GM12878 (cell line): ENCODE data around the gene ACOT4. TPM values are rescaled to one million over a fixed set of nuclear protein-coding genes. Genes with fewer than 3 reads are reported as not detected.
A peak's percentile ranks its signal among the peaks of the same experiment; 100 is the strongest.
"Not testable (repeated sequence)": the region's sequence is repeated elsewhere in the genome, so short reads cannot be mapped to it uniquely, and the experiment has no call there.

Source experiments
- ATAC-seq: fragments of 200-7000 bp; cut with Tn5 transposase; 3 replicates; pipeline ENCODE4 v1.9.1; 2020; ENCODE audit warnings: mild to moderate bottlenecking, moderate library complexity
- BruUV-seq: library from RNA; stranded (reverse); fragments of 400-500 nt; replicated peaks from 2 replicates; lab custom pipeline; 2021; lab: Mats Ljungman, UMichigan
- CTCF ChIA-PET: fragments of 300-600 bp; sonication (Branson Sonifier 250); formaldehyde crosslinking; extraction: SDS; loops from one replicate; lab custom pipeline; 2021; ENCODE audit warnings: inconsistent platforms; lab: Yijun Ruan, JAX
- POLR2A ChIA-PET: fragments of 350-600 bp; formaldehyde crosslinking; extraction: SDS; loops from one replicate; lab custom pipeline; 2021; ENCODE audit warnings: inconsistent platforms; lab: Charles Lee
- RAD21 ChIA-PET: fragments of 300-600 bp; sonication (Branson Sonifier 250); formaldehyde crosslinking; loops from one replicate; lab custom pipeline; 2023; ENCODE audit warnings: antibody characterized with exemption; ENCODE audit not compliant: unreplicated experiment; lab: Charles Lee
- SMC1A ChIA-PET: fragments of 300-600 bp; sonication (Branson Sonifier 250); formaldehyde crosslinking; loops from one replicate; lab custom pipeline; 2023; ENCODE audit not compliant: unreplicated experiment, uncharacterized antibody; lab: Charles Lee
- DNase-seq: peaks from one replicate; pipeline ENCODE4 v3.0.0-alpha.2; 2011; ENCODE audit warnings: low read depth, low spot score
- FAIRE-seq: peaks from 3 replicates; lab custom pipeline; 2011; peaks lifted over from hg19 to GRCh38; lab: Jason Lieb, UNC
- H2AFZ ChIP-seq: 2 replicates; pipeline ENCODE4 v1.6.0; 2011; ENCODE audit warnings: low read depth, low read length, control low read depth; ENCODE audit not compliant: control insufficient read depth
- H3K27ac ChIP-seq: 2 replicates; pipeline ENCODE4 v1.5.1; 2011; ENCODE audit warnings: control low read depth; ENCODE audit not compliant: control insufficient read depth, insufficient read depth
- H3K27me3 ChIP-seq, 2 experiments: replicated peaks in 1 of 2; 2 replicates each; pipeline versions ENCODE4 v1.6.0 to v1.6.1; 2011; ENCODE audit warnings: low read length in 1 of 2; ENCODE audit not compliant: control insufficient read depth in 2 of 2, insufficient read depth in 2 of 2
- H3K36me3 ChIP-seq, 2 experiments: 2 replicates each; pipeline ENCODE4 v1.5.1; 2011; ENCODE audit warnings: low read length in 1 of 2; ENCODE audit not compliant: control insufficient read depth in 2 of 2, insufficient read depth in 2 of 2
- H3K4me1 ChIP-seq: 2 replicates; pipeline ENCODE4 v1.6.1; 2011; ENCODE audit warnings: mild to moderate bottlenecking, low read length, moderate library complexity, mixed read lengths; ENCODE audit not compliant: control insufficient read depth, insufficient read depth
- H3K4me2 ChIP-seq: 2 replicates; pipeline ENCODE4 v1.6.0; 2011; ENCODE audit warnings: control low read depth; ENCODE audit not compliant: control insufficient read depth, insufficient read depth
- H3K4me3 ChIP-seq: fragments of 200-600 bp; sonication (generic); 2 replicates; pipeline ENCODE4 v1.5.1; 2016
- H3K79me2 ChIP-seq: 2 replicates; pipeline ENCODE4 v1.6.0; 2011; ENCODE audit warnings: low read length; ENCODE audit not compliant: control insufficient read depth, insufficient read depth
- H3K9ac ChIP-seq: 2 replicates; pipeline ENCODE4 v1.8.0; 2011; ENCODE audit warnings: low read length, control low read depth, mixed read lengths; ENCODE audit not compliant: control insufficient read depth, insufficient read depth
- H3K9me3 ChIP-seq: replicated peaks from 3 replicates; pipeline ENCODE4 v1.5.1; 2011; ENCODE audit warnings: mild to moderate bottlenecking, low read length; ENCODE audit not compliant: control insufficient read depth, insufficient read depth
- H4K20me1 ChIP-seq: 2 replicates; pipeline ENCODE4 v1.6.0; 2011; ENCODE audit not compliant: control insufficient read depth, insufficient read depth
- BHLHE40 ChIP-seq, 2 experiments: fragments of 450-650 bp in 1 of 2; IDR thresholded peaks; 2 replicates each; pipeline ENCODE4 v1.6.1; 2011 to 2017; ENCODE audit warnings: low read depth in 2 of 2, borderline replicate concordance in 1 of 2, improper control_type of control experiment in 1 of 2, low read length in 1 of 2, mild to moderate bottlenecking in 1 of 2
- CTCF ChIP-seq, 3 experiments: IDR thresholded peaks in 2 of 3; conservative IDR thresholded peaks in 1 of 3; 2 replicates each; pipeline ENCODE4 v1.5.1; 2011; ENCODE audit warnings: low read depth in 3 of 3, low read length in 3 of 3, mild to moderate bottlenecking in 3 of 3, control low read depth in 2 of 3, moderate library complexity in 2 of 3, inconsistent platforms in 1 of 3, mixed read lengths in 1 of 3; ENCODE audit not compliant: control insufficient read depth in 2 of 3, insufficient read depth in 1 of 3; ENCODE audit errors: extremely low read depth in 1 of 3
- RAD21 ChIP-seq: IDR thresholded peaks from 2 replicates; pipeline ENCODE4 v1.6.1; 2011; ENCODE audit warnings: mild to moderate bottlenecking, low read depth, low read length, moderate library complexity; ENCODE audit not compliant: insufficient read depth
- SMC3 ChIP-seq: IDR thresholded peaks from 2 replicates; pipeline ENCODE4 v1.6.1; 2011; ENCODE audit warnings: low read length, improper control_type of control experiment, borderline replicate concordance
- YY1 ChIP-seq: IDR thresholded peaks from 2 replicates; pipeline ENCODE4 v1.6.1; 2011; ENCODE audit warnings: low read depth, mild to moderate bottlenecking, low read length
- ZNF384 ChIP-seq: IDR thresholded peaks from 2 replicates; pipeline ENCODE4 v1.6.1; 2012; ENCODE audit warnings: low read depth, mild to moderate bottlenecking, low read length, improper control_type of control experiment, borderline replicate concordance
- WGBS: methylation state at CpG from one replicate; pipeline ENCODE4 v1.1.6; 2016; ENCODE audit warnings: low lambda C conversion rate; ENCODE audit not compliant: insufficient replicate concordance, insufficient coverage; ENCODE audit errors: missing lambda C conversion rate; 5-methylcytosine and 5-hydroxymethylcytosine counted together
- in situ Hi-C: fragments of 300-500 bp; cut with MboI; formaldehyde crosslinking; loops from 9 replicates; pipeline ENCODE4 v1.14.3; 2018; ENCODE audit warnings: mixed read lengths
- intact Hi-C: fragments of 100-400 bp; cut with micrococcal nuclease; formaldehyde crosslinking; loops from one replicate; pipeline ENCODE4 v1.14.2; 2022; ENCODE audit not compliant: unreplicated experiment
- polyA plus RNA-seq, 11 experiments: library from polyadenylated mRNA; depleted of rRNA in 4 of 11; unstranded in 6 of 11; stranded (reverse) in 5 of 11; fragments of >200 nt; fragmentation: Nextera tagmentation in 4 of 11; fragmentation: Illumina TruSeq in 1 of 11; extraction: Ambion mirVana in 4 of 11; extraction: Trizol in 1 of 11; gene quantifications; 1 replicate in 1 of 11; 2 replicates in 10 of 11; pipeline versions ENCODE4 v1.2.1 to v1.2.3, GENCODE V29; 2011 to 2016; ENCODE audit warnings: inconsistent platforms in 2 of 11, missing spikeins in 2 of 11, low read depth in 1 of 11
- total RNA-seq, 4 experiments: library from RNA; depleted of rRNA in 3 of 4; stranded (reverse); fragments of >200 nt in 3 of 4; fragmentation: Illumina TruSeq in 1 of 4; extraction: Trizol in 1 of 4; gene quantifications; 2 replicates each; pipeline versions ENCODE4 v1.2.1 to v1.2.3, GENCODE V29; 2013 to 2021

The ACOT4 gene
- total and polyA plus RNA-seq, 10 of the 15 experiments (the other 5 are each of a cell fraction or from before 2014, with no cell fraction given): 0.68 to 3.8 (median 2.0) TPM

- H3K4me2 ChIP-seq: peak overlapping the region; percentile 33; the same call in 1 of the 2 replicates
- H3K27me3 ChIP-seq, H3K4me1 ChIP-seq, H4K20me1 ChIP-seq, in situ Hi-C loops, intact Hi-C loops, DNase-seq, H3K27ac ChIP-seq, H3K36me3 ChIP-seq, H3K4me3 ChIP-seq, H3K9ac ChIP-seq, H2AFZ ChIP-seq, H3K79me2 ChIP-seq, H3K9me3 ChIP-seq, BruUV-seq: not testable (repeated sequence)
- ChIA-PET SMC1A (interaction anchor here (0.6 to 2.9 kb wide), 8 partner anchors 29 to 149 kb away, joined by 3 to 22 read pairs (median 5); no protein-coding TSS in a partner anchor), POLR2A (interaction anchor here (0.5 to 1.6 kb wide), 11 partner anchors 8 to 567 kb away, joined by 3 to 8 read pairs (median 4); partner anchors contain the start of gene RIOX1), CTCF (interaction anchor here (0.6 to 6.6 kb wide), 27 partner anchors 9 to 646 kb away, joined by 3 to 114 read pairs (median 4); partner anchors contain the start of genes ACOT1, ACOT6, DNAL1 and RIOX1), RAD21 (interaction anchor here (0.7 to 6.5 kb wide), 16 partner anchors 10 to 327 kb away, joined by 3 to 78 read pairs (median 4); partner anchors contain the start of gene ACOT6)
- peak; percentile 18 for FAIRE-seq
- 12% methylated on average over 8 of the region's 8 CpGs for WGBS
- TF ChIP-seq RAD21 (peak; percentile 30; the same call in 1 of the 2 replicates), YY1 (peak; percentile 79), SMC3 (peak; percentile 2; the same call in 1 of the 2 replicates), CTCF (IDR thresholded peaks at IDR 0.05 in 2 of 3, conservative IDR thresholded peaks at IDR 0.05 in 1 of 3; ENCODE audit: control insufficient read depth in 2 of 3, extremely low read depth in 1 of 3, insufficient read depth in 1 of 3, low read depth in 3 of 3, low read length in 3 of 3) (peak; percentile 42 to 59 (median 56)), BHLHE40 (IDR thresholded peaks at IDR 0.05; ENCODE audit: borderline replicate concordance in 1 of 2, low read depth in 2 of 2, low read length in 1 of 2) (0 out of 4 replicates have a peak, but pooled peaks of 1 of the 2 experiments have one; percentile 3), ZNF384 (0 out of 2 replicates have a peak, but pooled peaks have one; percentile 4)
- ATAC-seq: peak; percentile 79
These were observed 20.8 kb upstream of the ACOT4 start for GRCh38 chr14:73570913-73571312.

GRCh38 chr14:73573034-73573433, 18.6 kb upstream of the ACOT4 start:
- H3K27me3 ChIP-seq, in situ Hi-C loops, FAIRE-seq, ATAC-seq, H3K9me3 ChIP-seq, POLR2A ChIA-PET, H2AFZ ChIP-seq, intact Hi-C loops, BruUV-seq, H3K79me2 ChIP-seq, H3K4me1 ChIP-seq, H3K4me2 ChIP-seq, H3K4me3 ChIP-seq, H4K20me1 ChIP-seq, H3K27ac ChIP-seq, H3K36me3 ChIP-seq, H3K9ac ChIP-seq, SMC1A ChIA-PET, DNase-seq: not testable (repeated sequence)
- WGBS: 96% methylated on average over 5 of the region's 5 CpGs
- ChIA-PET RAD21 (interaction anchor here (0.6 to 1.0 kb wide), 3 partner anchors 53 to 98 kb away, joined by 3 to 4 read pairs (median 3); no protein-coding TSS in a partner anchor), CTCF (interaction anchor here (0.7 to 6.6 kb wide), 3 partner anchors 40 to 64 kb away, joined by 3 to 114 read pairs (median 6); no protein-coding TSS in a partner anchor)
